ENCODE measurements around the gene SEC14L5.

GRCh38 chr16:4922721-4923342 lies 35.3 kb upstream of the SEC14L5 start:
- no peak for TF ChIP-seq SUPT20H (IDR thresholded peaks at IDR 0.05; ENCODE audit: borderline replicate concordance, control insufficient read depth, low read depth, low read length)
- TF ChIP-seq BHLHE40 (IDR thresholded peaks at IDR 0.05; ENCODE audit: borderline replicate concordance in 1 of 2, low read depth in 2 of 2, low read length in 1 of 2): no peak
- no peak for TF ChIP-seq CTCF (IDR thresholded peaks at IDR 0.05 in 2 of 3, conservative IDR thresholded peaks at IDR 0.05 in 1 of 3; ENCODE audit: control insufficient read depth in 2 of 3, extremely low read depth in 1 of 3, insufficient read depth in 1 of 3, low read depth in 3 of 3, low read length in 3 of 3)
- no peak for TF ChIP-seq USF1 (IDR thresholded peaks at IDR 0.05; ENCODE audit: borderline replicate concordance, extremely low read length, insufficient read depth, low read depth, low read length)
- no peak for TF ChIP-seq RBBP5 (conservative IDR thresholded peaks at IDR 0.05)
- TF ChIP-seq USF2 (IDR thresholded peaks at IDR 0.05; ENCODE audit: borderline replicate concordance, low read depth, low read length): no peak
- TF ChIP-seq POLR2A (IDR thresholded peaks at IDR 0.05; ENCODE audit: low read depth, low read length): no peak
- no peak for TF ChIP-seq EP300 (IDR thresholded peaks at IDR 0.05; ENCODE audit: borderline replicate concordance in 1 of 2, control insufficient read depth in 1 of 2, low read depth in 2 of 2, low read length in 2 of 2)
- no peak for TF ChIP-seq TCF3 (IDR thresholded peaks at IDR 0.05; ENCODE audit: borderline replicate concordance, insufficient read depth, low read depth, low read length)
- TF ChIP-seq NFIC (IDR thresholded peaks at IDR 0.05; ENCODE audit: low read depth, low read length): no peak
- no peak for TF ChIP-seq PAX8 (IDR thresholded peaks at IDR 0.05)

Measured in GM12878 (cell line).